Measurements from ENCODE around the gene CA10. TPM values are rescaled to one million over a fixed set of nuclear protein-coding genes. Genes with fewer than 3 reads are reported as not detected.

Gene CA10
- polyA plus RNA-seq, 1 donor (not counting 4 experiments of a cell fraction or from before 2014, with no cell fraction given) = 2.9 TPM

DNA sequence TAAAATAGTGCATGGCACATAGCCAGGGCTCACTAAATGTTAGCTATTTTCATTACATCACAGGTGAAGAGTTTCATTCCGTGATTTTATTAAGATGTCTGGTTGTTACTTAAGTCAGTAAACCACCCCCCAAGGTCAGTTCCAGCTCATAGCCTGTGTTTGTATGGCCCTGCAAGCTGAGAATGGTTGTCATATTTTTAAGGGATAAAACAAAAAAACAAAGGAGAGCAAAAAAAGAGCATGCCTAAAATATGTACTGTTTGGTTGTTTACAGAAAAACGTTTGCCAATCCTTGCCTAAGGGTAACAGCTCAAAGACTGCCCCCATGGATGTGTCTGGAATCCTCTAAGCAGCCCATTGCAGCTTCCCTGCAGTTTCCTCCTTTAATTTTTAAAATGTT is 329.6 kb downstream of the CA10 start:
- Histone ChIP-seq H3K27me3 (ENCODE audit: control insufficient read depth, extremely low read depth, insufficient read depth, low read length) (no peaks in the 10 kb centered on the region), H2AFZ (ENCODE audit: control insufficient read depth, low read length) (no peak overlapping the region), H3K36me3 (ENCODE audit: control insufficient read depth in 2 of 2, extremely low read depth in 1 of 2, insufficient read depth in 2 of 2, low read length in 2 of 2) (no peaks in the 10 kb centered on the region), H3K27ac (ENCODE audit: control insufficient read depth, insufficient read depth, low read length) (no peak overlapping the region), H3K9me3 (ENCODE audit: control insufficient read depth, low read depth, low read length) (no peaks in the 10 kb centered on the region), H3K4me3 (ENCODE audit: control insufficient read depth in 2 of 3, extremely low read depth in 1 of 3, insufficient read depth in 2 of 3, low read depth in 1 of 3, low read length in 3 of 3) (no peak overlapping the region), H3K4me1 (ENCODE audit: control insufficient read depth, extremely low read depth, insufficient read depth, low read length) (no peaks in the 10 kb centered on the region), H3K9me1 (ENCODE audit: control insufficient read depth, extremely low read depth, insufficient read depth, low read length) (no peaks in the 10 kb centered on the region), H3K4me2 (ENCODE audit: control insufficient read depth, extremely low read depth, insufficient read depth, low read depth, low read length) (no peak overlapping the region), H4K20me1 (ENCODE audit: control insufficient read depth, extremely low read depth, insufficient read depth, low read length) (no peaks in the 10 kb centered on the region), H3K79me2 (ENCODE audit: control insufficient read depth, insufficient read depth, low read length) (no peaks in the 10 kb centered on the region), H3K9ac (ENCODE audit: control insufficient read depth, extremely low read depth, insufficient read depth, low read length) (no peak overlapping the region)
- FAIRE-seq (no peak), DNase-seq (ENCODE audit: low read depth, low spot score) (no peak)
- TF ChIP-seq CTCF (optimal IDR thresholded peaks at IDR 0.05 in 1 of 3, IDR thresholded peaks at IDR 0.05 in 1 of 3, conservative IDR thresholded peaks at IDR 0.05 in 1 of 3; ENCODE audit: extremely low read depth in 1 of 3, insufficient read depth in 2 of 3, low read length in 3 of 3) (no peak), EZH2 (IDR thresholded peaks at IDR 0.05; ENCODE audit: low read length) (no peak)
- dilution Hi-C loops (cut with MboI; ENCODE audit: extremely low pct_ligation_motif_present, low sequenced_read_pairs) = no loop called here

- no peak for DNase-seq (ENCODE audit: low read depth, low spot score)
- Histone ChIP-seq H3K4me3 (ENCODE audit: control insufficient read depth in 2 of 3, extremely low read depth in 1 of 3, insufficient read depth in 2 of 3, low read depth in 1 of 3, low read length in 3 of 3) (no peak overlapping the region), H3K4me2 (ENCODE audit: control insufficient read depth, extremely low read depth, insufficient read depth, low read depth, low read length) (no peak overlapping the region), H3K79me2 (ENCODE audit: control insufficient read depth, insufficient read depth, low read length) (no peaks in the 10 kb centered on the region), H2AFZ (ENCODE audit: control insufficient read depth, low read length) (no peak overlapping the region), H3K9me1 (ENCODE audit: control insufficient read depth, extremely low read depth, insufficient read depth, low read length) (no peaks in the 10 kb centered on the region), H3K9me3 (ENCODE audit: control insufficient read depth, low read depth, low read length) (no peaks in the 10 kb centered on the region), H3K4me1 (ENCODE audit: control insufficient read depth, extremely low read depth, insufficient read depth, low read length) (no peaks in the 10 kb centered on the region), H3K36me3 (ENCODE audit: control insufficient read depth in 2 of 2, extremely low read depth in 1 of 2, insufficient read depth in 2 of 2, low read length in 2 of 2) (no peaks in the 10 kb centered on the region), H3K9ac (ENCODE audit: control insufficient read depth, extremely low read depth, insufficient read depth, low read length) (no peak overlapping the region), H4K20me1 (ENCODE audit: control insufficient read depth, extremely low read depth, insufficient read depth, low read length) (no peaks in the 10 kb centered on the region), H3K27ac (ENCODE audit: control insufficient read depth, insufficient read depth, low read length) (no peak overlapping the region), H3K27me3 (ENCODE audit: control insufficient read depth, extremely low read depth, insufficient read depth, low read length) (no peaks in the 10 kb centered on the region)
- dilution Hi-C loops (cut with MboI; ENCODE audit: extremely low pct_ligation_motif_present, low sequenced_read_pairs) = no loop called here
- FAIRE-seq = no peak
- no peak for TF ChIP-seq EZH2 (IDR thresholded peaks at IDR 0.05; ENCODE audit: low read length)
- no peak for TF ChIP-seq CTCF (optimal IDR thresholded peaks at IDR 0.05 in 1 of 3, IDR thresholded peaks at IDR 0.05 in 1 of 3, conservative IDR thresholded peaks at IDR 0.05 in 1 of 3; ENCODE audit: extremely low read depth in 1 of 3, insufficient read depth in 2 of 3, low read length in 3 of 3)
Observed at GRCh38 chr17:51827140-51827539, 331.4 kb downstream of the CA10 start.

Data from keratinocyte (primary cell).